NB4 (cell line): ENCODE measurements around the gene CCNI2.

Source experiments
- MAX ChIP-seq: IDR thresholded peaks from 2 replicates; pipeline ENCODE4 v1.6.1; 2011; ENCODE audit warnings: low read depth, low read length
- MYC ChIP-seq: IDR thresholded peaks from 2 replicates; pipeline ENCODE4 v1.6.1; 2011; ENCODE audit warnings: low read depth, low read length
- POLR2A ChIP-seq: IDR thresholded peaks from 2 replicates; pipeline ENCODE4 v1.6.1; 2011; ENCODE audit warnings: mild to moderate bottlenecking; ENCODE audit not compliant: insufficient read length; ENCODE audit errors: extremely low read depth
- TF ChIP-seq, protein P1 (sequence below): IDR thresholded peaks from one replicate; pipeline ENCODE4 v1.5.1; 2012; ENCODE audit warnings: low read depth, low read length

- TF ChIP-seq, protein P1, sequence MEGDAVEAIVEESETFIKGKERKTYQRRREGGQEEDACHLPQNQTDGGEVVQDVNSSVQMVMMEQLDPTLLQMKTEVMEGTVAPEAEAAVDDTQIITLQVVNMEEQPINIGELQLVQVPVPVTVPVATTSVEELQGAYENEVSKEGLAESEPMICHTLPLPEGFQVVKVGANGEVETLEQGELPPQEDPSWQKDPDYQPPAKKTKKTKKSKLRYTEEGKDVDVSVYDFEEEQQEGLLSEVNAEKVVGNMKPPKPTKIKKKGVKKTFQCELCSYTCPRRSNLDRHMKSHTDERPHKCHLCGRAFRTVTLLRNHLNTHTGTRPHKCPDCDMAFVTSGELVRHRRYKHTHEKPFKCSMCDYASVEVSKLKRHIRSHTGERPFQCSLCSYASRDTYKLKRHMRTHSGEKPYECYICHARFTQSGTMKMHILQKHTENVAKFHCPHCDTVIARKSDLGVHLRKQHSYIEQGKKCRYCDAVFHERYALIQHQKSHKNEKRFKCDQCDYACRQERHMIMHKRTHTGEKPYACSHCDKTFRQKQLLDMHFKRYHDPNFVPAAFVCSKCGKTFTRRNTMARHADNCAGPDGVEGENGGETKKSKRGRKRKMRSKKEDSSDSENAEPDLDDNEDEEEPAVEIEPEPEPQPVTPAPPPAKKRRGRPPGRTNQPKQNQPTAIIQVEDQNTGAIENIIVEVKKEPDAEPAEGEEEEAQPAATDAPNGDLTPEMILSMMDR, result no peak
- TF ChIP-seq MYC (no peak), POLR2A (no peak), MAX (no peak)
Measured at GRCh38 chr5:132751444-132751843, 4.2 kb downstream of the CCNI2 start.
